ELF-1 (cell line): Measurements from ENCODE around the gene PPFIA2.

Experiments used
- DNase-seq: peaks from one replicate; pipeline ENCODE4 v3.0.0-alpha.2; 2016; ENCODE audit warnings: low read depth, low spot score

The PPFIA2 gene

GRCh38 chr12:81274637-81275529 lies 484.3 kb downstream of the PPFIA2 start:
- no peak for DNase-seq

- no peak for DNase-seq
Measured at GRCh38 chr12:81270385-81270784, 488.8 kb downstream of the PPFIA2 start.

DNA sequence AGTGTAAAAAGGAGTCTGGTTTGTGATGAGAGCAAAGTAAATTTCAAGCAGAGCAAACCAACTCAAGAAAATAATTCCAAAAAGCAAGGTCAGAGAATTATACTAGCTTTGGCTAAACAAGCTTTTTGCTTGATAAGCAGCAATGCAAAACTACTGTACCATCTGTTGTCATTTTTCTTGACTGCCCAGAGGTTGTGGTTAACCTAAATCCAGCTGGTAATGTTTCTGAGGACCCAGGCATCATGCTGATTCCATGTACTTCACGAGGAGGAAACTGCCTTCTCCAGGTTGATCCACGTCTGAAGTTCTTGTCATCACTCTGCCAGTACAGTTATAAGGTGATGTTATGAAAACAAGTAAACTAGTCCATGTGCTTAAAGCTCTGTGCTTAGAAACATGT lies 496.1 kb downstream of the PPFIA2 start:
- DNase-seq: no peak

GRCh38 chr12:81261508-81262207 lies 497.5 kb downstream of the PPFIA2 start:
- DNase-seq: no peak

GRCh38 chr12:81259360-81259759 lies 499.8 kb downstream of the PPFIA2 start:
- no peak for DNase-seq

- DNase-seq: peak; percentile 15
Measured at GRCh38 chr12:81257947-81258551, 501.1 kb downstream of the PPFIA2 start.

GRCh38 chr12:81255947-81256346 lies 503.2 kb downstream of the PPFIA2 start:
- DNase-seq: no peak

DNA sequence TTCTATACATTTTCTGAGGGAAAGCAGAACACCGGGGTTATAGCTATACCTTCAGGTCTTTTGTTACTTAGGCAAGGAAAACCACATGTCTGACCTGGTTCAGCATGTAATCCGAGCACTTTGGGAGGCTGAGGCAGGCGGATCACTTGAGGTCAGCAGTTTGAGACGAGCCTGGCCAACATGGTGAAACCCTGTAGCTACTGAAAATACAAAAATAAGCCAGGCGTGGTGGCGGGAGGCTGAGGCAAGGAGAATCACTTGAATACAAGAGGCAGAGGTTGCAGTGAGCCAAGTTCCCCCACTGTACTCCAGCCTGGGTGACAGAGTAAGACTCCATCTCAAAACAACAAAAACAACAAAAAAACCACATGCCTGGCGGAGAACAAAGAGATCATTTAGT lies 503.7 kb downstream of the PPFIA2 start:
- no peak for DNase-seq

DNA sequence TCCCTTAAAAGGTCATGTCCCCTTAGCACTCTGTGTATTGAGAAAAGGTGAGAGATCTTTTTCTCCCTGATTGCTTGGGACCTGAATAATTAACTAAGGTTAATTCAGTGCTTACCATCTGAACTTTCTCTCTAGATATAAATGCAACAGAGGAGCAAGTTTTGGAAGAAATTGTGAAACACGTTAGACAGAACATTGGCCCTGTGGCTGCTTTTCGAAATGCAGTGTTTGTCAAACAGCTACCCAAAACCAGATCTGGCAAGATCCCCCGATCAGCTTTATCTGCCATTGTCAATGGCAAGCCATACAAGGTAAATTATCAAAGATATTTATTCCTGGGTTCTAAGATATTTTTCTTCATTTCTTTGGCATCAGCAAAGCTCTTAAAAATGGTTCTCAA lies 505.8 kb downstream of the PPFIA2 start:
- no peak for DNase-seq

DNA sequence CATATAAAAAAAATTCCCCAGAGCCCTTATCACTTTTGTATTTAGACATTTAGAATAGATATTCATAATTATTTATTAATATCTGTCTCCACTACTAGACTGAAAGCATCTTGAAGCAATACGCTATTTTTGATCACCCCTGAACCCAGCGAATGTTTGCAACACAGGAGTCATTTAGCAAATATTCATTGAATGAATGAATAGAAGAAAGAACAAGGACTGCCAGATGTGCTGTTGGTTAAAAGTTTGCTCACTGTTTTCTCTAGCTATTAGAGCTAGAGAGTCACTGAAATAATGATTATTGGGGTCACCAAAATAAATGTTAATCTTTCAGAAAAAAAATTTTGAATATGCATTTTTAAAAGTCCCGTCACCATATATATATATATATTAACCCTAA lies 506.9 kb downstream of the PPFIA2 start:
- no peak for DNase-seq

DNA sequence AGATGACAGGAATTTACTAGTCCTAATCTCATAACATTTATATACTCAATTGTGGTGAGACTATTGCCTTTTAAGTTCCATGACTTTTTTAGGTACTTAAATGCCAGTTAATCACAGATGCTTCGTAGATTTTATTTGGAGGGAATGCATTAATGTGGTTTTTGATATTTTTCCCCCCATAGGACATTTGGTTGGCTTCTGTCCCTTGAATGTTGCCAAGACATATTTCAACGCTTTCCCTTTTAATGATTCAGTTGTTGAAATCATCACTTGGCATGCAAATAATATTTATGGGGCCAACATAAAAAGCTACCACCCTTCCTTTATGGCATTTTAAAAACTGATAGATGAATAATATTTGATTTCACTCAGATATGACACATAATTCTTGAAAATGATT lies 509.2 kb downstream of the PPFIA2 start:
- no peak for DNase-seq

- DNase-seq: peak; percentile 27
Measured at GRCh38 chr12:81245907-81246570, 513.1 kb downstream of the PPFIA2 start.

- no peak for DNase-seq
Measured at GRCh38 chr12:81245458-81245857, 513.7 kb downstream of the PPFIA2 start.

DNA sequence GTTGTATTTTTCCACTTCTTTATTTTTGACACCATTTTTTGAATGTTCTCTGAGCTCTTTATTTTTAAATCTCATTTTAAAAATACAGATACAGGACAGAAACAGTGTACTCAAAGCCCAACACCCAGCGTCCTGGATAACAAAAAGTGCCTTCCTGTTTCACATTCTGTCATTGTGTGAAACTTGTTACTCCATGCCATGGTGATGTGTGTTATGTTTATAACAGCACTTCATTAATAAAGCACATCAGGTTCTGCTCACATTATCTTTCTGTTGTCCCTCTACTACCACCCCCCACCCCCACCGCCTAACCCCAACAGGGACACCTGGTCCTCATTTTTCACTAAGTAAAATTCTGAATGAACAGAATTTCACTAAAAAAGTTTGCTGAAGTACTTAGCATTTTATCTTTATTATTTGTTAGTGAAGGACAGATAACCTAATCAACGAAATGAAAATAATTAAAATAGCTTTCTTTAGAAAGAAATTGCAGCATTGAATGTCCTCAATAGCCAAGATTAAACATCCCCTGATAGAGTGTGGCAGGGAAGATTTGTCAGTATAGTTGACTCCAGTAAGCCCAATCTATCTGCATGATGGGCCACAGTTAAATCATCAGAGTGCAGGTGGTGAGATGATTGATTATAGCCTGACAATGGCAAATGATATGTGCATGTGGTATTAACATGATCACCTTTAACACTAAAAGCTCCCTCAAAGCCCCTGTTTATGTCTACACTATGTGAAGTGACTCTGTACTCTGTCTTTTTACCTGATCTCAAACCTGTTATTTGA lies 527.4 kb downstream of the PPFIA2 start:
- DNase-seq: no peak

GRCh38 chr12:81229759-81230158 lies 529.4 kb downstream of the PPFIA2 start:
- peak; percentile 9 for DNase-seq

- DNase-seq: no peak
Measured at GRCh38 chr12:81224626-81225025, 534.5 kb downstream of the PPFIA2 start.

DNA sequence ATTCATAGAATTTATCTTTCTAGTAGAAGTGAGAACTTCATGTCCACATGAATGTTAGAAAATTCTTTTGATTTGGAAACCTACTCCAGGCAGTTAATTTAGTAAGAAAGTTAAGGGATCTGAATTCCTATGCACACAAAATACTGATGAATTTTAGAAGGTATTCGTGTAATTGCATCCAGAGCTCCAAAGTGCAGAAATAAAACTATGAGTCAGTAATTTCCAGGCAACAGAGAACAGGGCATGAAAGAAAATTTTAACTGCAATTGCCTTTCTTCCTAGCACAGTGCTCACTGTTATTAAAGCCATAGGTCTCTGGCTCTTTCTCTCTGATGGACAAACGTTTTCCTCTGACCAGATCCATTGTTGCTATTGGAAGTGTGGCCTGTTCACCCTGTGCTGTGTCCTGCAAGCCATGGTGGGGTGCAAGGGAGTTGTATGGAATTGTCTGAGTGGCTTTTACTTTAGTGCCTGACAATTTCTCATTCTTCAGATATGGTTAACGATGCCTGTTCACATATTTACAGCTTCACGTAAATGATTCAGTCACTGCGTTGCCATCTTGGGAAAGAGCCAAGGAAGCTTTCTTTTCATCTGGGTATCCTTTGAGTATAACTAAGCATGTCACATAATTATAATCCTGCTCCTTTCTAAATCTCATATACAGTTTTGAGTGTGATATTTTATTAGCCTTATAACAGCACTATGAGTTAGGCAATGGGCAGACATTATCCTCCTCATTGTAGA lies 536.1 kb downstream of the PPFIA2 start:
- no peak for DNase-seq

DNA sequence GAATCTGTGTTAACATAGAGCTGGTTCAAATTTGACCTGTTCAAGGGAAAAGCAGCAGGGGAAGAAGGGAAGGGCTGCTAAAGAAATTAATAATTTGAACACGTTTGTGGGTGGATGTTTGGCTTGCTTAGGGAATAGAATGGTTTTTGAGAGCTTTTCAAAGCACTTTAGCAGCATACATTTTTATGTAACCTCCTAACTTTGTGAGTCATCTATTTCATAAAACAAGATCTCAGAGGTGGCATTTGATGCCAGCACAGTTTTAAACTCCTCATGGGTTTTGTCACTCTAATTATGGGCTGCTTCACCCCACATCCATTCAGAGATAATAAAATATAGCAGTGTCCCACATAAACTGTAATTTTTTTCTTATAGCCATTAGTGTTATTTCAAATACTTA lies 537.5 kb downstream of the PPFIA2 start:
- DNase-seq: no peak

DNA sequence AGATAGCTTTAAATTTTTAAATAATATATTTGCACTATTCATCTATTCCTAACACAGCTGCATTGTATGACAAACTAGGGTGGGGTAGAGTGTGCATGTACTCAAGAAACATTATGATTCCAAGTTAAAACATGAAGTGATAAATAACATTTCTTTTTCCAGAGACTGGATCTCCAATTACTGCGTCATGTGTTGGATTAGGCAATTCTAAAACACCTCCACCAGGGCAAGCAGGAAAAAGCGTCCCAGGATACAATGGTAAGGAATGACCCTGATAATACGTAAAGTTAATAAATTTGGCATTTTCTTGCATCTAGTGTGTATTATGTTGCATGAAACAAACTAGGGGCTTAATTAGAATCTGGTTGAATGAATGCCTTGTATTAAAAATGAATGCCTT lies 542.4 kb downstream of the PPFIA2 start:
- no peak for DNase-seq

- DNase-seq: no peak
Measured at GRCh38 chr12:81212996-81213696, 546.0 kb downstream of the PPFIA2 start.
